Left colon (tissue), 2 donors: Measurements from ENCODE around the gene LPP. TPM values are rescaled to one million over a fixed set of nuclear protein-coding genes. Genes with fewer than 3 reads are reported as not detected.

Experiments
- ATAC-seq: fragments of 200-7000 bp; cut with Tn5 transposase; one replicate; pipeline ENCODE4 v1.9.1; 2020; ENCODE audit warnings: mild to moderate bottlenecking, moderate library complexity
- DNase-seq, 2 donors: peaks; one replicate each; pipeline ENCODE4 v3.0.0-alpha.2; 2020
- intact Hi-C, 2 donors: fragments of 100-400 bp; cut with DNase I in 1 of 2; cut with micrococcal nuclease in 1 of 2; formaldehyde crosslinking; loops; one replicate each; pipeline versions ENCODE4 v1.11.2 to v1.14.0; 2022; cut with DNase I, micrococcal nuclease
- total RNA-seq, 2 donors: library from RNA; stranded (reverse); fragmentation: NEBNext Ultra II Directional; extraction: Animal tissue kit (Norgen Biotek cat#: 25700); gene quantifications; one replicate each; pipeline ENCODE4 v1.2.1, GENCODE V29; 2021
- donor health status: DM: no; HTN: no; CAD: no.
- donor health status: DM: yes; HTN: yes; CAD: no.

Gene LPP
- total RNA-seq, 2 donors from 2014 or later, result 228 to 258 TPM

DNA sequence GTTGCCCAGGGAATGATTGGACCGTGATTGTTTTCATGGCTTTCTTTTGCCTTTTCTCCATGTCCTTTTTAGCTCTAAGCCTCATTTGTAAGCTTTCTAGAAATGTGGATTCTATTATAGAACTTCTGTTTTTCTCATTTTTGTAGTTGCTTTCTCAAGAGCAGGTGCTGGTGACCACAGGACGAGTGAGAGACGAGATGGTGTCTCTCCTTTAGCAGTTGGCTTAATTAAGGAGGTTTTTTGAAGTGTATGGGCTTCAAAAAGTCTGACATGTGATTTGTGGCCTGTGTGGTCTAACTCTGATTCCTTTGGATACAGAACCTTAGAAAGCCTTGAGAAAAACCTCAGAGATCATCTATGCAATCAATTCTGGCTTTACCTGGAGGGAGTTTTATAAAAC, 292.8 kb downstream of the LPP start:
- DNase-seq, result no peak
- intact Hi-C loops, result no loop called here
- no peak for ATAC-seq

DNA sequence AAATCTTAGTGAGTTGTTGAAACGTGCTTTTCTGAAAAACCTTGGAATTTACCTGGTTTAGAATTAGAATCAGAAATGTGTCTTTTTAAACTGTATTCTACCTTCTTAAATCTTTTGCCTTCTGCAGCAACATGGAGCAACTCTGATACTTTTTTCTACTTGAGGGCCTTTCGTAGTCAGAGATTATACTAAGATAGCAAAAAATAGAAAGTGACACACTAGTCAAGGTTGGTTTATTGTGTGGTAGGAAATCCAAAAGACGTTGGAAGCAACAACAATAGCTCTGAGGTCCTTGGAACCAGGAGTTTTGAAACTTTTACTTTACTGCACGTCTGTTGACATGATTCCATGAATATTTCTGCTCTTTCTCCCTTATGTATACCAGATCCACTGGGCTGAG, 294.9 kb downstream of the LPP start:
- DNase-seq, result no peak

DNA sequence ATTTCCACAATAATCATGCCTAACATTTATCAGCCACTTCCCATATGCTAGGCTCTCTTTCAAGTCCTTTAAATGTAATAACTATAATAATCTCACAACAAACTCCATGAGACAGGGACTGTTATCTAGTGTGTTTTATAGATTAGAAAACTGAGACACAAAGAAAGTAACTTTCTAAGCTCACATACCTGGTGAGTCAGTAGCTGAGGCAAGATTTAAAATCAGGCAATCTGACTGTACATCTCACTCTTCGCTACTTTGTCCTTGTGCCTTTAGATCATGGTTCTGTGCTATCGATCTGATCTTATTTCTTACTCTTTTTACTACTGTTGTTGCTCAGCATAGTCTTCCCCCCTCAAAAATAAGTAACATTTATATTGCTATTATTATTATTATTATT, 295.5 kb downstream of the LPP start:
- DNase-seq, result no peak
- intact Hi-C loops, result no loop called here
- ATAC-seq, result no peak

More for the DNA sequence above, 294.9 kb downstream of the LPP start:
- intact Hi-C loops, result no loop called here
- no peak for ATAC-seq

DNA sequence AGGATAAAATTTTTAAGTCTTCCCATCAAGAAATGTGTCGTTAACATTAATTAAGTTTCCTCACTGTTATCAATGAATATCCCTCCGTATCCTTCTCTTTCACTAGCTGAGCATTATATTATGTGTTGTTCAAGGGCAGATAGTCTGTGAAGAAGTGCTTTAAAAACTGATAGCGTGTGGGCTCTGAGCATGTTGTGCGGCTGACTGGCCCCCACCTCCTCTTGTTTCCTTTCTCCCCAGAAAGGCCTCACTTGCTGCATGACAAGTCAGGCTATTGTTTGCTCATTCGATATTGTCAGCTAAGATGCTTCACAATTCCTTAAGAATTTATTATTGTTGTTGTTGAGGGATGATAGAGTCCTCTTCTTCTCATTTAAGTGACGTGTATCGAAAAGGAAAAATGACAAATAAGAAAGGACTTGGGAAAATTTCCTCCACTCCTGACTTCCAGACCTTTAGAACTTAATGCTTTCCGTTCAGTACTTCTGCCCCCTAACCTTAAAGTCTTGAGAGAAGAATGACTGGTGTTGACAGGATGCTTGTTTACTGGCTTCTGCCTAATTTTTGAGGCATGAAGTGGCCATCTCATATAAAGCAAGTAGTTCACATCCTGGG, 298.3 kb downstream of the LPP start:
- no peak for DNase-seq
- intact Hi-C loops, result no loop called here
- no peak for ATAC-seq

DNA sequence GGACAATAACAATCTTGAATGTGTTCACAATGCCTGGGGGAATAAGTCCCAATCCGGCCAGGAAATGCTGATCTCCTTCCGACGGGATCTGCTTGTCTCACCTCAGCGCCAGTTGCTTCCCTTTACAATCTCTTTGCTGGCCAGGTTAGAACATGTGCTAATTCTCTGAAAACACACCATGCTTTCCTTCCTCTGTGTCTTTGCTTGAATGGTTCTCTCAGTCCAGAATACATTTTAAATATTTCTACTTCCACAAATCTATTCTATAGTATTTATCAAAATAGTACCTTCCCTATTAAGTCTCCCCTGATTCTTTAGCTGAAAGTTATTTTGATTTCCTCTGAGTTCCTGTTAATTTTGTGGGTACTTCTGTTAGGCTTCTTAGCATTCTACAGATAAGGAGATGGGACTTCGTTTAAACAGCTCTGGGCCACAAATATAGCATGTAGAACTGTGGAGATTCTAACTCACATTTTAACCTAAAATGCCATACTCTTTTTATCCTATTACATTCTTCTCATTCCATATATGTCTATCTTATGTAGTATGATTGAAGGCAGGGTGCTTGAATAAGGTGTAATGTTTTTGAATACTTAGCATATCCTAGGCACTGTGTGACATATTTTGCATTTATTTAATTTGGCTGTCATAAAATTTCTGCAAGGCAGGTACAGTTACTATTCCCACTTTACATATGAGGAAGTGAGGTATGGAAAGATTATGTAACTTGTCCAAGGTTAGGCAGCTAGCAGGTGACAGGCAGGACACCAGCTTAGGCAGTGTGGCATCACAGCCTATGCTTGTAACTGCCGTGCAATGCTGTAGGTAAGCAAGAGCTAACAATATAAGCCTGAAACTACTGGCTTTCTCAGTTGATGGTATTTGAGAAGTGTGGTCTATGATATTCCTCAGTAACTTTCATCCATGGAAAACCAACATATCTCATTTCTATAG, 299.8 kb downstream of the LPP start:
- DNase-seq, result no peak
- intact Hi-C loops, result no loop called here
- peak; percentile 93 for ATAC-seq

DNA sequence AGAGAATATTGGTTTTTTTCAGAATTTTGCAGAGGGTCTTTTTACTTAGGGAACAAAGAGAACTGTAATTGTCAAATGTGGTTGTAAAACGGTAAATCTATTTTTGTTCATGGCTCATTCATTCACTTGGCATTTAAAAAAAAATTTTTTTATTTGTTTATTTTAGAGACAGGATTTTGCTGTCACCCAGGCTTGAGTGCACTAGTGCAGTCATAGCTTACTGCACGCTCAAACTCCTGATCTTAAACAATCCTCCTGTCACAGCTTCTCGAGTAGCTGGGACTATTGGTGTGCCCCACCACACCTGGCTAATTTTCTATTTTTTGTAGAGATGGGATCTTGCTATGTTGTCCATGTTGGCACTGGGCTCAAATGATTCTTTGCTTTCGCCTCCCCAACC, 301.8 kb downstream of the LPP start:
- DNase-seq (no peak), ATAC-seq (no peak)
- intact Hi-C loops, result no loop called here

DNA sequence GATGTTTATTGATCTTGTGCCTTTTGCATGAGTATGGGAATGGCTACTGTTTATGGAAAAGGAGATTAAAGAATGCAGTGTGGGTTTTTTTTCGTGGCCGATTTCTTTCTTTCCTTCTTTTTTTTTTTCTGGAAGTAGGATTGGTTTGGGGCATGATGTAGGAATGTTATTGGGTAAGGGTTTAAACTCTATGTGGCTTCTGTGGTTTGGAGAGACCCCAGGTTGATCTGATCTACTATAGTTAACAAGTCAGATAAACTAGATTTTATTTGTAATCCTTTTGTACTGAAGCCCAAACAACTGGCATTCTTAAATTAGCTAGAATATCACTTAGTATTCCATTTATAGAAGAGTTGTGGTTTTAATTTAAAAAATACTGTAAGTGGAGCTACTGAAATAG, 304.8 kb downstream of the LPP start:
- intact Hi-C loops, result no loop called here
- no peak for DNase-seq
- no peak for ATAC-seq

DNA sequence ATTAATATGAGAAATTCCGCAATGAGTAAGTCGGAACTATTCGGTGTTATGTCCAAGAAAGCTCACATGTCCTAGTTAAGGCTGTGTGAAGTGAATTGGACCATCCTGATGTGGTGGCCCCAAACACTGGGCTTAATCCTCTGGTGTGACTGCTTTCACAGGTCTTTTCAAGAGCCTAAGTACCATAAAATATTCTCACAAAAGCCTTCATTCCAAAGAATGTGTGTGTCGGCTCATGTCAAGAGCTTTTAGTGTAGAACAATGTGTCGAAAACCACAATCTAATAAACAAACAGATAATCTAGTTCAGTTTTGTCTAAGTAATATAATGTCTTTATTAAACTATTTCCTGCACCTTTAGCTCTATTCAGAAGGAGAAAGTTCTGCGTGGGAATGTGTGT, 311.4 kb downstream of the LPP start:
- intact Hi-C loops, result no loop called here
- no peak for ATAC-seq

DNA sequence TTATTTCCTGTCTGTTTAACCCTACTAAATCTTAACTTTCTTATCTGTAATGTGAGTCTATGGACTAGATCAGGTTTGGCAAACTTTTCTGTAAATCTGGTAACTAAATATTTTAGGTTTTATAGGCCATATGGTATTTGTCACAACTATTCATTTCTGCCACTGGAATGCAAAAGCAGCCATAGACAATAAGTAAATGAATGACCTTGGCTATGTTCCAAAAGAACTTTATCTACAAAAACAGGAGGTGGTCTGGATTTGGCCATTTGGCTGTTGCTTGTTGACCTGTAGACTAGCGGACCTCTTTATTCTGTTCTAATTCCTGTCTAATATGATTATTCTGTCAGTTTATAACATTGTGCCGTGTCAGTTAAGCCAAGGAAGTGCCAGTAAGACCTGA, 314.2 kb downstream of the LPP start:
- no peak for DNase-seq
- no peak for ATAC-seq
- intact Hi-C loops, result no loop called here

More for the DNA sequence above, 311.4 kb downstream of the LPP start:
- DNase-seq, result no peak

DNA sequence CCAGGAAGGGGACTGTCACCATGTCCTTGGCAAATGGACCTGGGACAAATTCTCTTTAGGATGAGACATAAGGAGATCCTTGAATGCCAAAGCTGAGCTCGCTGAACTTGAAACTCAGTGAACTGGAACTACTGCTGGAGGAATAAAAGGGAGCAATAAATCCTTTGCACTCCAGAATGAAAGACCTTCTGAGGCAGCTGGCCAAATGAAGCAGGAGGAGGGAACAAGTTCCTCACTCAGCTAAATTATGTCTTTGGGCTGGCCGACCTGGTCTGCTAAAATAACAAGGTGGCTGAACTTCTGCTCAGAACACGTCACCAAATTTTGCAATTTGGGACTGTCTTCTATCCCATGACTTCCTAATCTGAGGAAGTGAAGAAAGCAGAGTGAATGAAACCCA, 314.7 kb downstream of the LPP start:
- ATAC-seq (peak; percentile 46), DNase-seq (peak; percentile 12 to 44)
- intact Hi-C loops, result no loop called here

DNA sequence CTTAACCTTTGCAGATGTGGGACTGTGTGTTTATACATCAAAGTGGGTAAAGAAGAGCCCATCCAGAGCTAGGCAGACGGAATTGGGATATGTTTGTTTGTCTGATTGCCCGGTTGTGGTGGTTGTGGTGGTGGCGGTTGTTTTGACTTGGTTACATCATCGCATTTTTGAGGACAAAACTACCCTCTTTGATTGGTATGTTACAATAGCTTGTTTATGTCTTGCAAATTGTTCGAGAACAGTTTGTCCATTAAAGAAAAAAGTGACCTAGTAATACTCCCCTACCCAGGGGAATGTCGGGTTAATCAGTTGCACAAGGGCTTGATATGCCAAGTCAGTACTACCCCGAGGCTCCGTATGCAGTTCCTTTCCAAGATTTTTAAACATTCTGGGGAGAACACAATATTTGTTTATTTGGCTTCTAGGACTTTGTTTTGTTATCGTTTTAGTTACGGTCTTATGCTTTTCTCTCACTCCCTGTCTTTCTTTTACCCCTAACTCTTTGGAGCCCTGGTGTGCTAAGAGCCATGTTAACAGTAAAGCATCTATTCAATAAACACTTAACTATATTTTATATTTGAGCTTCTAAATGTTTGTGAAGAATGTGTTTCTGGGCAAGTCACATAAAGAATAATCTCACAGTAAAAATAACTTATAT, 315.4 kb downstream of the LPP start:
- ATAC-seq (no peak), DNase-seq (no peak)
- intact Hi-C loops, result no loop called here

DNA sequence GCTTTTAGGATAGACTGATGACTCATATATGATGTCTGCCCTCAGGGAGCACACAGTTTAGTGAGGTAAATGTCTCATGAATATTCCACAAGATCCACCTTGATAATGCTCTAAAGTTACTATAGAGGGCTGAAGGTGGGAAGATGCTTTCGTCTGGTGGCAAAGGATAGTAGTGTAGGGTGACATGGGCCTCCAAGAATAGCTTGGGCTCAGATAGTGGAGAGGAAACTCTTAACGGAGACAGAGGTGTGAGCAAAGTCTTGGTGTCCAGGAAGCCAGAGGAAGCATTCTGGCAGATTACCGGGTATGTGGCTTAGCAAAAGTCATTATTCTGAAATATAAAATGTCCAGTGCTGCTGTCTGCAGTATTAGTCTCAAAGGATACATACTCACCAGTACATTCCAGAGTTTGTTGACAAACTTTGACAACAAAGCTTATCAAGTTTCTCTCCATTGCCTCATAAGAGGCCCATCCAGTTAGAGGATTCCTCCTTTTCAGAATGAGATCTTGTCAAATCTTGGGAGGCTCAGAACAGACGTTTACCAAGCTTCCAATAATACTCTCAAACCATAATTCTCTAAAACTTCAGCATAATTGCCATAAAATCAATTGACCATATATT, 316.7 kb downstream of the LPP start:
- intact Hi-C loops, result no loop called here
- DNase-seq (no peak), ATAC-seq (no peak)

DNA sequence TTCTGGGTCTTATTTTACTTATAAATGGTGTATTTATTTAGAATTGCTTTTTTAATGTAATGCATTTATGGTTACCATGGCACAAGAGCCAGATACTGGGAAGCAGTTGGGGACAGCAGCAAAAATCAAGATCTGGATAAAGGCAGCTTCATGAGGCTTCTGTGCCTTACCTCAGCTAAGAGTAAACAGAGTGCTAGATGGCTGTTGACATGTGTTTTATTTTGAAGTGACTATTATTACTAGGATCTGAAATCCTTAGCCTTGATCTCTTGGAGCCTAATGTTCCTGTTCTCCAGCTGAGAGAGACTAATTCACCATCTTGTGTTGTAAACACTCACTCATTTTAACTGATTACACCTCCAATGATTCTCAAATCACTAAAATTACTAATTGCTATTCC, 317.8 kb downstream of the LPP start:
- ATAC-seq (no peak), DNase-seq (no peak)
- intact Hi-C loops, result no loop called here

DNA sequence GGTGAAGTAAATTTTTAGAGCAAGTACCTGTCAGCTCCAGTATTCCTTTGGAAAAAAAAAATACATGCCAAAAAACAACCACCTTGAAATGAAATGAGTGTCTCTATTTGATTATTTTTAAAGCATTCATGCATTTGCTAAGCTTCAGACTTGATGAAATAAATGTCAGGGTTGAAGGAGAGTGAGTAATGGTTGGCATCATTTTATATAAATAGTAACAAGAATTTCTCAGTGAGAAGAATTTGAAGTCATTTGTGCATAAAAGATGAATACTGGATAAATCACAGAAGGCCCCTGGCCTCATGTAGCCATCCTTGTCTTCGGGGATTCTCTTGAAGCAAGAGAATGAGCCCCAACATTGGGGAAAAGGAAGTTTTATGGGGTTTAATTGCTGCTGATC, 318.4 kb downstream of the LPP start:
- DNase-seq (no peak), ATAC-seq (no peak)
- intact Hi-C loops, result no loop called here

DNA sequence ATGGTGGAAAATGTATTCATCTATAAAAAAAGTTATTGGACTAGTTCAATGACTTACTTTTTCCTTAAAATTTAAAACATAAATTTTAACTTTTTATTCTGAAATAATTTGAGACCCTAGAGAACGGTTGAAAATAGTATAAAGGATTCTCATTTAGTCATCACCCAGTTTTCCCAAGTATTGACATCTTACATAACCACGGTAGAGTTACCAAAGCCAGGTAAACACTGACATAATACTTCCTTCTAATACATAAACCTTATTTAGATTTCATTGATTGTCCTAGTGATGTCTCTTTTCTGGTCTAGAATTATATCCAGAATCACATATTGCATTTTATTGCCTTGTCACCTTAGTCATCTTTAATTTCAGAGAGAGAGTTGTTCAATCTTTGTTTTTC, 319.1 kb downstream of the LPP start:
- ATAC-seq, result no peak

DNA sequence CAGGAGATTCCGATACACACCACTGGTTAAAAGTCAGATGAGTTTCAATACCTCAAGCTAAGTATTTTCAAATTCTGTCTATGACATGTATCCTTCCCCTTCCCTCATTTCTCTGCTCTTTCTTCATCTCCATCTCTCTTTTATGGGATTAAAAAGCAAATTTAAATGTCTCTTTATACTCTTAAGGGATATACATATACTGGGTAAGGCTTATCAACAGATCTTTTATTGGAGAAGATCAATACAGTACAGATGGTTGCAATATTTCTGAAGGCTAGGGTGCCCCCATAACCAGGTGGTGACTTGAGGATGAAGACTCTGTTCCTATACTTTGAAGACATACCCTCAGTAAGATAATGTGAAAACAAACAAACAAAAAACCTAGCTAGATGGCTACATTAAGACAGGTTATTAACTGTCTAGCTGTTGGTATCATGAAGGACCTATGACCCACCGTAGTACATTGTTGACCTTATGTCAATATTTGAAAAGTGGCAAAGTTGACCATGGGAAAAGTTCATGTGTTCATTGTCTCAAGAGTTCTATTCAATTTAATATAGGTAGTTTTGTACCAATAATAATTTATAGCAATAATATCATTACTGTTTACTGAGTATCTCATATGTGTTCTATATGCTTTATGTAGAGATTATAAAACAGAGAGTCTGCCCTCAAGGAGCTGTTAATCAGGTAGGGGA, 319.8 kb downstream of the LPP start:
- no peak for ATAC-seq

More for the DNA sequence above, 319.1 kb downstream of the LPP start:
- intact Hi-C loops, result no loop called here
- no peak for DNase-seq

DNA sequence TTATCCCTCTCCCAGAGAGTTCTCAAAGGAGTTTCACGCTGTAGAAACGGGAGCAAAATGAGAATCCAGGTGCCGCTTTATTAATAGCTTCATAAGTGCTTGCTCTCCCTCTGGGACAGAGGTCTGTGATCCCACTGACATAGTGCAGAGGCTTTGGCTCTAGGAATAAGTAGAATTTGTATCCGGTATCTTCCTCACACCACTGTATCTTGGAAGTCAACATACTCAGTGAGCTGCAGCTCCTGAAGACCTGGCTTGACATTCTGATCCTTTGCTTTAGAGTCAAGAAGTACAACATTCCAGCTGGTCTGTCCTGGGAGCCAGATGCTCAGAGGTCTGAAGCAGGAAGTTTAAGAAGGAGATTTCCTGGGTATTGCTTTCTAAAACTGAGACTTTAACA, 323.0 kb downstream of the LPP start:
- intact Hi-C loops, result no loop called here
- DNase-seq, result no peak
- no peak for ATAC-seq

More for the DNA sequence above, 319.8 kb downstream of the LPP start:
- intact Hi-C loops, result no loop called here
- no peak for DNase-seq

DNA sequence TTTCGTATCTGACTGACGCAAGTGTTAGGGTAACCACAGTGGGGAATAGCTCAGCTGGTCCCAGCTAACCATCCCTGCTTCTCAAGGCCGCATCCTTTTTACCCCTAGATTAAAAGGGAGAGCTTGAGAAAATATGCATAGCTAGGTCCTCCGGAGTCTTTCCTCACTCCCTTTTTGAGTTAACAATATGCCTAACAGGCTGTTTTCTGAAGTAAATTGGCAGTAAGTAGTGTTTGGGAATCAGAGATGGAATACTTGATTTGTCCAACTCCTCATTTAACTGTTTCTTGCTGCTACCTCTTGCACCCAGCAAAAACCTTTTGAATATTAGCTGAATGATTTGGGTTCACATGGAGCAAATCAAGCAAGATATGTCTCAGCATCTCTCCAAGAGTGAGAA, 326.1 kb downstream of the LPP start:
- intact Hi-C loops, result no loop called here
- ATAC-seq, result no peak
- DNase-seq, result no peak

DNA sequence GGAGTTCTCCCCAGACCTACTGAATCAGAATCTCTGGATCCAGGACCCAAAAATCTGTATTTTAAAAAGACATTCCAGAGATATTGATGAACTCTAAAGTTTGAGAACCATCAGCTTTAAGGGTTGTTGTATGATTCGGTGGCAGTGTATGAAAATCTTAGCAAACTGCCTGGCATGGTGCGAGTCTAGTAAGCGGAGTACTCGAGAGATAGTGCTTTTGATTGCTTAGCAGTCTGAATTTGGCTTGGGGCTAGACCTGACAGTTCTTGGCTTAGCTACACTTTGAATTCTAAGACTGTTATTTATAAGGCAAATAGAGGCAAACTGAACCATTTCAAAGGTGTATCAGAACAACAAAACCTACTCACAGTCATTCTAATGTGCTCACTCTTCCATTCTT, 329.0 kb downstream of the LPP start:
- DNase-seq (no peak), ATAC-seq (no peak)
- intact Hi-C loops, result no loop called here
